Effector CD8-positive, alpha-beta T cell (primary cell): ENCODE data around the gene SMIM30.
A peak's percentile ranks its signal among the peaks of the same experiment; 100 is the strongest.

ENCODE experiments used
- DNase-seq: peaks from one replicate; lab custom pipeline; 2025; lab: John Stamatoyannopoulos, UW

SMIM30 gene

GRCh38 chr7:113100121-113100603 is 18.2 kb downstream of the SMIM30 start:
- DNase-seq, result no peak

- DNase-seq, result no peak
Observed at GRCh38 chr7:113099284-113099919, 19.0 kb downstream of the SMIM30 start.

GRCh38 chr7:113094517-113095249 is 23.7 kb downstream of the SMIM30 start:
- DNase-seq, result no peak

GRCh38 chr7:113093561-113093960 is 24.8 kb downstream of the SMIM30 start:
- no peak for DNase-seq

GRCh38 chr7:113092762-113093161 is 25.6 kb downstream of the SMIM30 start:
- DNase-seq, result no peak

GRCh38 chr7:113087071-113087998 is 31.0 kb downstream of the SMIM30 start:
- DNase-seq, result no peak

- peak; percentile 1 for DNase-seq
Observed at GRCh38 chr7:113086431-113086888, 31.9 kb downstream of the SMIM30 start, which contains the start of gene GPR85. TSS of gene GPR85 (minus strand) at chr7:113086827. CDS start at chr7:113084721, 2,106 bp downstream.

- DNase-seq, result no peak
Observed at GRCh38 chr7:113085781-113086390, 32.5 kb downstream of the SMIM30 start.

GRCh38 chr7:113084496-113085172 is 33.7 kb downstream of the SMIM30 start:
- no peak for DNase-seq

- no peak for DNase-seq
Observed at GRCh38 chr7:113083816-113084495, 34.4 kb downstream of the SMIM30 start.

GRCh38 chr7:113083132-113083815 is 35.1 kb downstream of the SMIM30 start:
- DNase-seq, result no peak

GRCh38 chr7:113078331-113078730 is 40.0 kb downstream of the SMIM30 start:
- DNase-seq, result no peak

- DNase-seq, result no peak
Observed at GRCh38 chr7:113076703-113077102, 41.7 kb downstream of the SMIM30 start.

- no peak for DNase-seq
Observed at GRCh38 chr7:113071465-113071864, 46.9 kb downstream of the SMIM30 start.
